Hindlimb muscle (tissue), 1 donor: ENCODE results near the gene MAP4K4. TPM values are rescaled to one million over a fixed set of nuclear protein-coding genes. Genes with fewer than 3 reads are reported as not detected.

Source experiments
- DNase-seq: peaks from one replicate; pipeline ENCODE4 v3.0.0-alpha.2; 2013
- polyA plus RNA-seq: library from polyadenylated mRNA; unstranded; fragments of 120-200 nt; gene quantifications from one replicate; pipeline ENCODE4 v1.2.1, GENCODE V29; 2013; ENCODE audit not compliant: insufficient read length

Gene MAP4K4
- polyA plus RNA-seq, 1 donor, result 152 TPM

- DNase-seq, result no peak
Measured at GRCh38 chr2:101879466-101879865, 182.0 kb downstream of the MAP4K4 start.

DNA sequence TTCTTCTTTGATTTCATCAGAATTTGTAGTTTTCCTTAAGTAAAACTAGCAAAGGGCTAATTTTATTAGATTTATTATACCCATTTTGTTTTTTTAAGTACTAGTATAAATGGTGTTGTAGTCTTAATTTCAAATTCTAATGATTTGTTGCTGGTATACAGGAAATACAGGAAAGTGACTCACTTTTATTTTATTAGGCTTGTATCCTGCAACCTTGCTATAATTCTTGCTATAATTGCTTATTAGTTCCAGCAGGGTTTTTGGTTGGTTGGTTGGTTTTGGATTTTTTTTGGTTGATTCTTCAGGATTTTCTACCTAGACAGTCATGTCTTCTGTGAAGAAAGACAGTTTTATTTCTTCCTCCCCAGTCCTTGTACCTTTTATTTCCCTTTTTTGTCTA is 183.6 kb downstream of the MAP4K4 start:
- no peak for DNase-seq

GRCh38 chr2:101882769-101883307 is 185.3 kb downstream of the MAP4K4 start:
- DNase-seq, result no peak

DNA sequence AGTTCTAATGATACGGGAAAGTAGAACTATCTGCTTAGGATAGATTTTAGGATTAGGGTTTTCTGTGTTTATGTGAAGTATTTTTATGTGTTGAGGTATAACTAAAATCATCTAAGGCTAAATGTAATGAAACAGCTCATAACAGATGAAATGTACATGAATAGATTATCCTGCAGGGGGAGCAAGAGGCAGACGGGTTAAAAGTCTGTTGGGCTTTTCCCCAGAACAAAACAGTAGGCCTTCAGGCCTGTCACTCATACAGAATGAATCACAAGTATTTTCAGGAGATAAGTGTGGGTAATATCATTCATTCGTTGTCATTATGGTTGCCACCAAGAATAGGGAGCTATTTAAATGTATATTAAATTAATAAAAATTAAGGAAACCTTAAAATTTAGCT is 186.4 kb downstream of the MAP4K4 start:
- peak; percentile 19 for DNase-seq

DNA sequence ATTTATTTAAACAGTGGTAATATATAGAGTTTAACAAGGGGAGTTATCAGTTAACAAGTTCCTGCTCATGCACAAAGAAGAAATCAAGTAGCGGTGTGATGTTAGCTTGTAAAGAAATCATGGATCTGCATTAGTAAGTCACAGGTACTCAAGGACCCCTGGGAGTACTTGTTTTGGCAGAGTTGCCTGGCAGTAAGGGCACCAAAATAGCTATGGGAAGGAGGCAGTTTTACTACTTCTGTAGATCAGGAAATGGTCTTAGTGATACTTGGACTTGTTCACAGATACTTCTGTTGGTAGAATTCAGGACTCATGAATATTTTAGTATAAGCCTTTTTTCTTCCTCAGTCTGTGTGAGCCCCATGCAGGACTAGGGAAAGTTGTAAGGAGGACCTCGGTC is 186.9 kb downstream of the MAP4K4 start:
- DNase-seq, result no peak

GRCh38 chr2:101887328-101887727 is 189.8 kb downstream of the MAP4K4 start:
- no peak for DNase-seq

GRCh38 chr2:101889460-101890098 is 192.1 kb downstream of the MAP4K4 start:
- no peak for DNase-seq

- no peak for DNase-seq
Measured at GRCh38 chr2:101892377-101892776, 194.9 kb downstream of the MAP4K4 start.

- DNase-seq, result no peak
Measured at GRCh38 chr2:101893681-101894381, 196.3 kb downstream of the MAP4K4 start.

DNA sequence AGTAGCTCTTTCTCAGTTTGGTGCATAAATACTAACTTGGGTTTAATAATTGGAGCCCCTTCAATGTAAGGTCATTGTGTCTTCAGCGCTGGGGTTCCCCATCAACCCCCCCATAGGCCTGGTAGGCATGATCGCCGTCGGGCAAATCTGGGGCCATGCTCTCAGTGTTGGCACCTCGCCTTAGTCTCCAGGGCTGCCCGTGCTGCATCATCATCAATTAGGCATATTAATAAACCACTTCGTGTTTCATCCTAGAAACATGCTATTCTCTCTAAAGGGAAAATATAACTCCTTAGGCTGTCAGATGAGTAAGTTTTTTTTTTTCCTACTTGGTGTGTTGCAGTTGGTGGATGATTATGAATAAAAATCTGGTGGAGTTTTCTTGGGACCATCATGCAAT is 197.5 kb downstream of the MAP4K4 start:
- DNase-seq, result no peak

DNA sequence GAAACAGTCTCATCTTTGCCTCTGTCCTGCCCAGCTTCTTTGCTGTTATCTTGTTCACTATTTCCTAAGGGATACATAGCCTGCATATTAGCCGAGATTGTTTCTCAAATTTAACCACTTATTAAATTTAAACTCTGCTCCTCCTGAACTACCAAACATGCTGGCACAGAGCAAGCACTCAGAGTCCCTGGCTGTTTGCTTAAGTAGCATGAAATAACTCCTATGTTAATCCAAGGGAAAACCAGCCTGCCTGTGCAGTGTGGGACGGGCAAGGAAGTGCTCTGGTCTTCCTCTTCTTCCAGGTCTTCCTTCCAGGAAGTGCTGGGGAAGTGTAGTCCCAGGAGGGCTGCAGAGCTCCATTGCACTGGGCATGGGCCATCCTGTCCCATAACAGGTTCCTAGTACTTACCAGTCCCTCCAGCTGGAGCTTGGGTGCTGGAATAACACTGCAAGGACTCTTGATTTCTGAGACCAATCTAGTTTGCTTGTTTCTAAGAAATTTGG is 198.4 kb downstream of the MAP4K4 start:
- no peak for DNase-seq

DNA sequence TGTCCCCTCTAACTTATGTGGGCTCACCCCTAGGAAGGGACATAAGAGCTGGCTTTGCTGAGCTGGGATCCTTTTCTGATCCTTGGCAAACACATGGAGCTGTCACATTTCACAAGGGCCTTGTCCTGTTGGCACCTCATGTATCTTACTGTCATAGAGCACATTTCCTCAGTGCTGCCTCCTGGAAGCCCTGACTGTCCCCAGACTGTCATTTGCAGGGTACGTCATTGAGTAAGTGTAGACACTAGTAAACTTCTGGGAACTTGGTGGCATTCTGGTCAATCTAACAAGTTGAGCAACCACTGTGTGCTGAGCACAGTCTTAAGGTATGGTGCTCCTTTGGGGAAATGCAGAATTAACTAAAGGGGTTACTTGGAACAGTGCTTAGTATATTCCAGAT is 199.8 kb downstream of the MAP4K4 start:
- no peak for DNase-seq

- no peak for DNase-seq
Measured at GRCh38 chr2:101899265-101899664, 201.8 kb downstream of the MAP4K4 start.

DNA sequence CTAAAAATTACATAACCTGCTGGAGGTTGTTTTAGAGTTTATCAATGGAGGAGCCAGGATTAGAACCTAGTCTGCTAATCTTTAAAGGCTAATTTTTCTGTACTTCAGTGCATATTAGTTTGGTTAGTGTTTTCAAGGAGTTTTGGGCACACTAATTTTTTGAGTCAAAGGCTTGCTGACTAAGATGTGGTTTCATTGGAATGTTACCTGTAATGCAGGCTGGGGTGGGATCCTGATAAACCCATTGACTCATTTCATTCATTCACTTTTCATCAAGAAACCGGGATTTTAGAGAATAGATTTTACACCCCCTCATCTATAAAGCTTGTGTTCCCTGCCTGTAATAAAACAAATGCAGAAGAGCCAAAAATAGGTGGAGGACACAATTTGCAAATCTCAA is 202.4 kb downstream of the MAP4K4 start:
- no peak for DNase-seq

DNA sequence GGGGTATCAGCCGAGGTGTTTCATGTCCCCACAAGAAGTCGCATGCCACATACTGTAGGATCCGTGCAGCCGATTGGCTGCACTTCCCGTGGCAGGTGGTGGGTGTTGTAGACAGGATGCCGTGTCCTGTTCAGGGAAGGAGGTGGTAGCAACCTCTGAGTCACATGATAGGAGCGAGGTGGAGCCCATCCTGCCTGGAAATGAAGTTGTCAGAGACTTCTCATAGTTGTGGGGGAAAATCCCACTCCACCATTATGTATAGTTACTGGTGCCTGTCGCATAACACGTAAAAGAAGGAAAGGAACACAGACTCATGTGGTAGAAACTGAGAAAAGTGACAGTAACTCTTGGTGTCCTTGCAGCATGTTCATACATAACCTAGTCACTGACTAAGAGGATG is 202.9 kb downstream of the MAP4K4 start:
- DNase-seq, result no peak

GRCh38 chr2:101901241-101901640 is 203.7 kb downstream of the MAP4K4 start:
- DNase-seq, result no peak

- DNase-seq, result no peak
Measured at GRCh38 chr2:101902169-101902568, 204.7 kb downstream of the MAP4K4 start.

DNA sequence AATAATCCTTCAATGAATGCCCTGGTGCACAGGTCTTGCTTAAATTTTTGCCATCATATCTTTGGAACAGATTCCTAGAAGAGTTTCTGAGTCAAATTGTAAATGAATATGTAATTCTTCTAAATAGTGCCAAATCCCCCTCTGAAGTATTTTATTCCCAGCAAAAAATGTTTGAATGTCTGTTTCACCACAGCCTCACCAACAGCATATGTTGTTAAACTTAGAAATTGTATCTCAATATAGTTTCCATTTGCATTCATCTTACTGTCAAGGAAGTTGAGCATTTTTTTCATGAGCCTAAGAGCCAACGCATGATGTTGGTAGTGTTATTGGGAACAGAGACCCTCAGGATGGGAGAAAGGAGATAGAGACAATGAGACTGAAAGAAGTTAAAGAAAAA is 207.4 kb downstream of the MAP4K4 start:
- no peak for DNase-seq

DNA sequence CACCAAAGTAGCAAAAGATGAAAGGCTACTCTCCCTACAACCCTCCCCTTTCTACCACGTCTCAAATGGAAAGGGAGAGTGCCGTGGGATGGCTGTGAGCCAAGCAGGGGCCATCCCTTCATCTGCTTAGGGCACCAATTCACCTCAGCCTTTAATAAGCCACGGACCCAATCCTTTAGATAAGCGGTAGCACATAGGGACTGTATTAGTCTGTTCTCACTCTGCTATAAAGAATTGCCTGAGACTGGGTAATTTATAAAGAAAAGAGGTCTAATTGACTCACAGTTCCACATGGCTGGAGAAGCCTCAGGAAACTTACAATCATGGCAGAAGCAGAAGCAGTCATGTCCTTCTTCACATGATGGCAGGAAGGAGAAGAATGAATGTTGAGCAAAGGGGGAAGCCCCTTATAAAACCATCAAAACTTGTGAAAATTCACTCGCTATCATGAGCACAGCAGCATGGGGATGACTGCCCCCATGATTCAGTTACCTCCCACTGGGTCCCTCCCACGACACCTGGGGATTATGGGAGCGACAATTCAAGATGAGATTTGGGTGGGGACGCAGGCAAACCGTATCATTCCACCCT is 208.3 kb downstream of the MAP4K4 start:
- DNase-seq, result no peak

DNA sequence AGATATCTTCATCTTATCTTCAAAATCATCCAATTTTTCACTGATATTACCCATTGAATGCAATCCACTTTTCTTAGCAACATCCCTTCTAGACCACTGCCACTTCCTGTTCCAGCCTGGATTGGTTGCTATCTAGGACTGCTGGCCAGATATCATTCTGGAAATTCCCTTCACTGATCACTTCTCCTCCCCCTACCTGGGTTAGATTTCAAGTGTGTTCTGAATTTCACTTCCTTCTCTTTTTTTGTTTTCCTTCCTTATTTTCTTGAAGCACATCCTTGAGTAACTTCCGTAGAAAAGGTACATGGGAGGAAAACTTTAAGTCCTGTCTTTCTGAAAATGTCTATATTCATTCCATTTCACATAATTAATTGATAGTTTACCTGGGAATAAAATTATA is 212.3 kb downstream of the MAP4K4 start:
- DNase-seq, result no peak

GRCh38 chr2:101912545-101912944 is 215.0 kb downstream of the MAP4K4 start:
- DNase-seq, result no peak

DNA sequence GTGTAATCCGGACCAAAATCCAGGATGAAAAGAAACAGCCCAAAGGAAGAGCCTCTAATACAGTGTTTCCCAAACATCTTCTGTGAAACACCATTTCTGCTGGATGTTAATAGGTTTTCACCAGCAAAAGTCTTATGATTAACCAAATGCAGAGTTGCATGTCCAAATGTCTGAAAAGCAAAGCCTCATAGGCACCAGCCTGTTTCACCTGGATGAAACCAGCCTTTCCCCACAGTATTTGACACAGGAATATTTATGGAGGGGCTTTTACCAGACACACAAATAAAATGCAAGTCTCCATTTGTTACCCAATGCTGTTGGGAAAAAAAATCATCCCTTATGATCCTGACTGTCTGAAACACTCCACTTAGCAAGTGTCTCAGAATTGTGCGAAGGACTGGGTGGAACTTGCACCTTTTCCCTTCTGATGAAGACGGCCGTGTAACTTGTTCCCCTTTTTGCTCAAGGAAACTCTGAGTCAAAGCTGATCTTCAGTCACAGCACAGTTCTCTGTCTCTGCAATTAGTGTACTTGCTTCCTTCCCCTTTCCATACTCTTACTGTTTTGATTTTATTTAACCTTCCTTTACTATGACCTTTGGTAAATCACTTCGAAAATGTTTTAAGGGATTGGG is 223.9 kb downstream of the MAP4K4 start:
- peak; percentile 21 for DNase-seq

DNA sequence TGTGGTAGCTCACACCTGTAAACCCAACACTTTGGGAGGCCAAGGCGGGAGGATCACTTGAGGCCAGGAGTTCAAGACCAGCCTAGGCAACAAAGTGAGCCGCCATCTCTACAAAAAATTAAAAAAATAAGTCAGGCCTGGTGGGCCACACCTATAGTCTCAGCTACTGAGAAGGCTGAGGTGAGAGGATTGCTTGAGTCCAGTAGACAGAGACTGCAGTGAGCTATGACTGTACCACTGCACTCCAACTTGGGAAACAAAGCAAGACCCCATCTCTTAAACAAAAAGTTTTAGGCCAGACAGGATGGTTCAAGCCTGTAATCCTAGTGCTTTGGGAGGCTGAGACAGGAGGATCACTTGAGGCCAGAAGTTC is 224.4 kb downstream of the MAP4K4 start:
- no peak for DNase-seq
